Prostate gland (tissue), 2 donors: ENCODE measurements around the gene MTHFD2.

ENCODE experiments used
- CTCF ChIP-seq, 4 experiments: fragments of 200-600 bp in 2 of 4; fragments of 450-650 bp in 2 of 4; sonication (generic) in 2 of 4; IDR thresholded peaks; 1 replicate in 3 of 4; 2 replicates in 1 of 4; pipeline ENCODE4 v1.5.1; 2016 to 2019; ENCODE audit warnings: antibody characterized with exemption in 4 of 4, mild to moderate bottlenecking in 2 of 4, moderate library complexity in 2 of 4
- POLR2A ChIP-seq: fragments of 450-650 bp; IDR thresholded peaks from one replicate; pipeline ENCODE4 v1.6.1; 2016; ENCODE audit warnings: antibody characterized with exemption, mild to moderate bottlenecking
- POLR2AphosphoS5 ChIP-seq: sonication (generic); formaldehyde crosslinking; IDR thresholded peaks from one replicate; pipeline ENCODE4 v1.6.1; 2017; ENCODE audit warnings: antibody characterized with exemption

- no peak for TF ChIP-seq POLR2AphosphoS5
- no peak for TF ChIP-seq POLR2A
- TF ChIP-seq CTCF (IDR thresholded peaks at IDR 0.05): no peak
These were observed 35.5 kb upstream of the MTHFD2 start for GRCh38 chr2:74162951-74163350.
